Calu3 (cell line): ENCODE results near the gene ELANE. TPM values are rescaled to one million over a fixed set of nuclear protein-coding genes. Genes with fewer than 3 reads are reported as not detected.

ENCODE experiments used
- BruUV-seq: library from RNA; stranded (reverse); fragments of 400-500 nt; replicated peaks from 2 replicates; lab custom pipeline; 2021; lab: Mats Ljungman, UMichigan
- CTCF ChIA-PET: fragments of 300-600 bp; sonication (Branson Sonifier 250); formaldehyde crosslinking; loops from one replicate; lab custom pipeline; 2022; ENCODE audit warnings: antibody characterized with exemption; lab: Charles Lee
- DNase-seq: peaks from one replicate; pipeline ENCODE4 v3.0.0; 2022
- H3K27ac Mint-ChIP-seq: one replicate; pipeline ENCODE4 v1.8.0; 2022; ENCODE audit warnings: mixed read lengths; ENCODE audit not compliant: unreplicated experiment
- H3K27me3 Mint-ChIP-seq: one replicate; pipeline ENCODE4 v1.8.0; 2022; ENCODE audit warnings: mixed read lengths; ENCODE audit not compliant: unreplicated experiment
- H3K36me3 Mint-ChIP-seq: one replicate; pipeline ENCODE4 v1.8.0; 2022; ENCODE audit warnings: mild to moderate bottlenecking, moderate library complexity, mixed read lengths; ENCODE audit not compliant: insufficient read depth, unreplicated experiment
- H3K4me1 Mint-ChIP-seq: one replicate; pipeline ENCODE4 v1.8.0; 2022; ENCODE audit warnings: mild to moderate bottlenecking, low read depth, mixed read lengths; ENCODE audit not compliant: unreplicated experiment
- H3K4me3 Mint-ChIP-seq: one replicate; pipeline ENCODE4 v1.8.0; 2022; ENCODE audit warnings: mild to moderate bottlenecking, low read depth, moderate library complexity, mixed read lengths; ENCODE audit not compliant: unreplicated experiment
- H3K9me3 Mint-ChIP-seq: one replicate; pipeline ENCODE4 v1.8.0; 2022; ENCODE audit warnings: low read depth, mixed read lengths; ENCODE audit not compliant: unreplicated experiment
- CTCF ChIP-seq: fragments of 200-600 bp; IDR thresholded peaks from one replicate; pipeline ENCODE4 v1.8.0; 2022; ENCODE audit warnings: antibody characterized with exemption; ENCODE audit not compliant: unreplicated experiment
- intact Hi-C: fragments of 100-400 bp; cut with micrococcal nuclease; formaldehyde crosslinking; loops from one replicate; pipeline ENCODE4 v1.10.0; 2022; ENCODE audit not compliant: unreplicated experiment
- total RNA-seq: library from RNA; stranded (reverse); gene quantifications from 2 replicates; pipeline ENCODE4 v1.2.3, GENCODE V29; 2022

Gene ELANE
- total RNA-seq, 1 experiment from 2014 or later: not detected

DNA sequence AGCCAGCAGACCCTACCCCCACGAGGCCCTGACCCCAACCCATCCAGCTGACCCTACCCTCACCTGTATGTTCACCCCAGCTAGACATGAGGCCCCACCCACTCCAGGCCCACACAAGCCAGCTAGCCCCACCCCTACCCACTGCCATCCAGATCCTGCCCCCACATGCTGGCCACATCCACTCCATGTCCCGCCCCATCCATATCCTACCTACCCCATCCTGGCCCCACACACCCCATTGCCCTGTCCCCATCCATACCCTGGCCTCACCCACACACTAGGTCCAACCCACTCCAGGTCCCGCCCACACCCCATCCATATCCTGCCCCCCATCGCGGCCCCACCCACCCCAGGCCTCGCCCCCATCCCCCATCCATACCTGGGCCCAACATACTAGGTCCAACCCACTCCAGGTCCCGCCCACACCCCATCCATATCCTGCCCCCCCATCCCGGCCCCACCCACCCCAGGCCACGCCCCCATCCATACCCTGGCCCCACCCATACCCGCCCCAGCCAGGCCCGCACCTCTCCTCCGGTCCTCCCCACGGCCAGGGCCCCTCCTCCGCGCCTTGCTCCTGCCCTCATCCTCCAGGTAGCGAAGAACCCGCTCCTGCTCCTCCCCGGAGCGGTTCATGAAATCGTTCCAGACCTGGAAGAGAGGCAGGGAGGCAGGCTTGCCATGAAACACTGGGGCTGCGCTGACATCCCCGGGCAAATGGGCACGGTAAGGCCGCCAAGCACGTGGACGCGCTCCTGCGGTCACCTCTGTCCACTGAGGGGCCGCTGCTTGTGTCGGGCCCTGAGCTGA is 48.4 kb downstream of the ELANE start:
- intact Hi-C loops: no loop called here
- Mint-ChIP-seq H3K27me3 (no peaks in the 10 kb centered on the region), H3K4me3 (no peak overlapping the region), H3K4me1 (no peaks in the 10 kb centered on the region), H3K27ac (no peak overlapping the region), H3K36me3 (peaks cover 38% of the 10 kb centered on the region), H3K9me3 (no peaks in the 10 kb centered on the region)
- DNase-seq: no peak
- no peak for TF ChIP-seq CTCF
- BruUV-seq: no TSS peak
- CTCF ChIA-PET: no interaction called here

DNA sequence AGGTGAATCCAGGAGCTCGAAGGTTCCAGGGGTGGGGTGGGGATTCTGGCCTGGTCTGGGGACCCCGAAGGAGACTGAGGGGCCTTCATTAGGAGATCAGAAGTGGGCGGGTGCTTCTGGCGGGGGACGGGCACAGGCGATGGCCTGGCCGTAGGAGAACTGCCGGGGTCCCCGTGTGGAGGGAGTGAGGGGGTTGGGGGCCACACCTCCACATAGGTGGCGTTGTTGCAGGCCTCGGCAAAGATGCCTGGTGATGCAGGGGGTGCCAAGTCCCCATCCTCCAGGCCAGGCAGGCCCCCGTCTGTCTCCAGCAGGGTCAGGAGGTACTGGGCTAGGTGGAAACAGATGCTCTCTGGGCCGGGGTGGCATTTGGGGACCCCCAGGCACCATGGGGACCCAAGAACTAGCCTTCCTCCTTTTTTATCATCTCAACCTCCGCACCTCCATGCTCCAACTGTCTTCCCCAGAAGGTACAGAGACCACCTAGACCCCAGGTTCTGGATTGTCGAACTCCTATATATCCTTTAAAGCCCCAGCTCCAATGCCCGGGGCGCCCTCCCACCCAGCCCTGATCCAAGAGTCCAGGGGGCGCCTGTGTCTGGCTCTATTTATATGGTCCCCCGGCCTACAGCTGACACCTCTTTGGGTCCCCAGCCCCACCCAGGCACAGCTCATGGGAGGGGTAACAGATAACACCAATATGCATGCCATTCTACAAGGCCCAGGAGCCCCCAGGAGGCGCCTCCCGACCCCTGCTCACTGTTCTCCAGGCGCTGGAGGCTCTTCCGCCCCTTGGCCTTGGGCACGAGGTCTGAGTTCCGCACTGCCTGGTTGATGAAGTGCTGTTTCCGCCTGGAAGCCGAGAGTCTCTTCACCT is 49.4 kb downstream of the ELANE start:
- no peak for TF ChIP-seq CTCF

GRCh38 chr19:902093-902370 is 49.9 kb downstream of the ELANE start:
- DNase-seq: no peak
- Mint-ChIP-seq H3K4me3 (no peak overlapping the region), H3K27me3 (no peaks in the 10 kb centered on the region), H3K36me3 (peaks cover 23% of the 10 kb centered on the region), H3K9me3 (no peaks in the 10 kb centered on the region), H3K4me1 (no peaks in the 10 kb centered on the region), H3K27ac (no peak overlapping the region)
- CTCF ChIA-PET: no interaction called here
- no TSS peak for BruUV-seq
- no peak for TF ChIP-seq CTCF
- intact Hi-C loops: no loop called here

More for the DNA sequence above, 49.4 kb downstream of the ELANE start:
- Mint-ChIP-seq H3K27me3 (no peaks in the 10 kb centered on the region), H3K4me3 (no peak overlapping the region), H3K9me3 (no peaks in the 10 kb centered on the region), H3K4me1 (no peaks in the 10 kb centered on the region), H3K27ac (no peak overlapping the region), H3K36me3 (peaks cover 29% of the 10 kb centered on the region)
- intact Hi-C loops: no loop called here
- no TSS peak for BruUV-seq
- no peak for DNase-seq
- CTCF ChIA-PET: no interaction called here

- CTCF ChIA-PET: no interaction called here
- peaks cover 20% of the 10 kb centered on the region for H3K36me3 Mint-ChIP-seq
- intact Hi-C loops: no loop called here
- H3K27me3 Mint-ChIP-seq: no peaks in the 10 kb centered on the region
- no peak for DNase-seq
- no peaks in the 10 kb centered on the region for H3K9me3 Mint-ChIP-seq
- BruUV-seq: no TSS peak
- no peak for TF ChIP-seq CTCF
- no peak overlapping the region for H3K27ac Mint-ChIP-seq
- H3K4me3 Mint-ChIP-seq: no peak overlapping the region
- no peaks in the 10 kb centered on the region for H3K4me1 Mint-ChIP-seq
Measured at GRCh38 chr19:902446-903226, 50.5 kb downstream of the ELANE start.
